Measurements from ENCODE around the gene ATP9B. TPM values are rescaled to one million over a fixed set of nuclear protein-coding genes. Genes with fewer than 3 reads are reported as not detected.

ATP9B gene
- total and polyA plus RNA-seq, 3 donors from 2014 or later = 32.4 to 113 (median 78.2) TPM

- Histone ChIP-seq H3K4me3 (no peak overlapping the region), H3K4me1 (peaks cover 4% of the 10 kb centered on the region), H3K9me3 (no peaks in the 10 kb centered on the region), H3K36me3 (ENCODE audit: low read depth, missing control alignments) (no peaks in the 10 kb centered on the region), H3K27me3 (no peaks in the 10 kb centered on the region), H3K27ac (no peak overlapping the region)
- DNase-seq = no peak
- WGBS, 2 donors = 89 to 97% methylated on average over 9 of the region's 9 CpGs
- intact Hi-C loops (cut with DNase I; ENCODE audit: low total_unique reads) = no loop called here
- TF ChIP-seq POLR2A (IDR thresholded peaks at IDR 0.05) (no peak), CTCF (IDR thresholded peaks at IDR 0.05) (no peak)
These were observed 344.7 kb downstream of the ATP9B start for GRCh38 chr18:79413901-79414300.

GRCh38 chr18:79416022-79416676 lies 347.0 kb downstream of the ATP9B start:
- WGBS, 2 donors = 92 to 93% methylated on average over 23 to 24 of the region's 24 CpGs
- intact Hi-C loops (cut with DNase I; ENCODE audit: low total_unique reads) = no loop called here
- no peaks in the 10 kb centered on the region for H3K9me3 ChIP-seq
- TF ChIP-seq POLR2A (IDR thresholded peaks at IDR 0.05) (no peak), CTCF (IDR thresholded peaks at IDR 0.05) (no peak)
- H3K27me3 ChIP-seq = no peaks in the 10 kb centered on the region
- DNase-seq = no peak
- peaks cover 4% of the 10 kb centered on the region for H3K4me1 ChIP-seq
- no peaks in the 10 kb centered on the region for H3K36me3 ChIP-seq (ENCODE audit: low read depth, missing control alignments)
- H3K27ac ChIP-seq = no peak overlapping the region
- no peak overlapping the region for H3K4me3 ChIP-seq

GRCh38 chr18:79416677-79417052 lies 347.5 kb downstream of the ATP9B start:
- WGBS, 2 donors = 60 to 92% methylated on average over 1 to 12 of the region's 12 CpGs
- Histone ChIP-seq H3K4me1 (peaks cover 4% of the 10 kb centered on the region), H3K9me3 (no peaks in the 10 kb centered on the region), H3K36me3 (ENCODE audit: low read depth, missing control alignments) (no peaks in the 10 kb centered on the region), H3K4me3 (no peak overlapping the region), H3K27ac (no peak overlapping the region), H3K27me3 (no peaks in the 10 kb centered on the region)
- no peak for TF ChIP-seq CTCF (IDR thresholded peaks at IDR 0.05)
- no peak for TF ChIP-seq POLR2A (IDR thresholded peaks at IDR 0.05)
- intact Hi-C loops (cut with DNase I; ENCODE audit: low total_unique reads) = no loop called here
- no peak for DNase-seq

GRCh38 chr18:79418236-79418635 lies 349.0 kb downstream of the ATP9B start:
- Histone ChIP-seq H3K9me3 (no peaks in the 10 kb centered on the region), H3K4me3 (no peak overlapping the region), H3K4me1 (peaks cover 2% of the 10 kb centered on the region), H3K27me3 (no peaks in the 10 kb centered on the region), H3K27ac (no peak overlapping the region), H3K36me3 (ENCODE audit: low read depth, missing control alignments) (no peaks in the 10 kb centered on the region)
- 96 to 97% methylated on average over 10 to 19 of the region's 19 CpGs for WGBS, 2 donors
- no peak for TF ChIP-seq POLR2A (IDR thresholded peaks at IDR 0.05)
- no peak for TF ChIP-seq CTCF (IDR thresholded peaks at IDR 0.05)
- intact Hi-C loops (cut with DNase I; ENCODE audit: low total_unique reads) = no loop called here
- DNase-seq = no peak

- intact Hi-C loops (cut with DNase I; ENCODE audit: low total_unique reads) = no loop called here
- no peaks in the 10 kb centered on the region for H3K36me3 ChIP-seq (ENCODE audit: low read depth, missing control alignments)
- no peak overlapping the region for H3K4me3 ChIP-seq
- DNase-seq = no peak
- no peak overlapping the region for H3K27ac ChIP-seq
- no peaks in the 10 kb centered on the region for H3K27me3 ChIP-seq
- peaks cover 6% of the 10 kb centered on the region for H3K4me1 ChIP-seq
- no peaks in the 10 kb centered on the region for H3K9me3 ChIP-seq
- TF ChIP-seq POLR2A (IDR thresholded peaks at IDR 0.05) = no peak
- no peak for TF ChIP-seq CTCF (IDR thresholded peaks at IDR 0.05)
- WGBS, 2 donors = 90 to 91% methylated on average over 10 to 11 of the region's 11 CpGs
These were observed 349.4 kb downstream of the ATP9B start for GRCh38 chr18:79418642-79419041.
